GM12872 (cell line): ENCODE data around the gene KCNQ1.

Source experiments
- TF ChIP-seq, protein P1 (sequence below): IDR thresholded peaks from 3 replicates; pipeline ENCODE4 v1.5.1; 2011; ENCODE audit warnings: low read depth, mild to moderate bottlenecking, low read length, moderate library complexity; ENCODE audit not compliant: insufficient read depth

Gene KCNQ1

DNA sequence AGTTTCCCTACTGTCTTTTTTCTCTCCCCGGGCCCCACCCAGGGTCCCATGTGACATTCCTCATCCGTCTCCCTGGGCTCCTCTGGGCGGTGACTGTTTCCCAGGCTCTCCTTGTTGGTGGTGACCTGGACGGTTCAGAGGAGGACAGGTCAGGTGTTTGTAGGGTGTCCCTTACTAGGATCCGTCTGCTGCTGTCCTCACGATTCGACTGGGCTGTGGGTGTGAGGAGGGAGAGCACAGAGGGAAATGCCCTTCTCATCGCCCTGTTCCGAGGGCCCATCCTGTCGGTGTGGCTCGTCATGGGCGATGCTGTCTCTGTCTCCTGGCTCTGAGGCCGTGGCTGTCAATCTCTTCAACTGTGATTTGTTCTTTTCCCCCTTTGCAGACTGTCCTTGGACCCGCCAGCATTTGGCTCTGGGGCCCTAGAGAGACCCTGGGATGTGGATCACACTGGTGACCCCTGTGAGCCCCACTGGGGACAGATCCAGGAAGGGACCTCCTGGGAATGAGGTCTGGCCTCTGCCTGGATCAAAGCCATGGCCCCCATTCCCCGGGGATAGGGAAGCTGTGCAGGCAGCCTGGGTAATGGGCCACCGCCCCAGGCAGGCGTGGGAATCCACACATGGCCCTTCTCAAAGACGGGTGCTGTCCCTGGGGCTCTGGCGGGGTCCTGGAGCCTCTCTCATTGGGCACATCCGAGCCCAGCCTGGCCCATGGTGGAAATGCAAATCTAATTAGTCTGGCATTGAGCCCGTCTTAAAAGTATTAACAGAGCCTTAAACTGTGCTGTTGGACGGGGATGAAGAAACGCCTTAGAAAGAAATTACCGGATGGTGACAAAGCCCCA lies 301.8 kb downstream of the KCNQ1 start:
- TF ChIP-seq, protein P1, sequence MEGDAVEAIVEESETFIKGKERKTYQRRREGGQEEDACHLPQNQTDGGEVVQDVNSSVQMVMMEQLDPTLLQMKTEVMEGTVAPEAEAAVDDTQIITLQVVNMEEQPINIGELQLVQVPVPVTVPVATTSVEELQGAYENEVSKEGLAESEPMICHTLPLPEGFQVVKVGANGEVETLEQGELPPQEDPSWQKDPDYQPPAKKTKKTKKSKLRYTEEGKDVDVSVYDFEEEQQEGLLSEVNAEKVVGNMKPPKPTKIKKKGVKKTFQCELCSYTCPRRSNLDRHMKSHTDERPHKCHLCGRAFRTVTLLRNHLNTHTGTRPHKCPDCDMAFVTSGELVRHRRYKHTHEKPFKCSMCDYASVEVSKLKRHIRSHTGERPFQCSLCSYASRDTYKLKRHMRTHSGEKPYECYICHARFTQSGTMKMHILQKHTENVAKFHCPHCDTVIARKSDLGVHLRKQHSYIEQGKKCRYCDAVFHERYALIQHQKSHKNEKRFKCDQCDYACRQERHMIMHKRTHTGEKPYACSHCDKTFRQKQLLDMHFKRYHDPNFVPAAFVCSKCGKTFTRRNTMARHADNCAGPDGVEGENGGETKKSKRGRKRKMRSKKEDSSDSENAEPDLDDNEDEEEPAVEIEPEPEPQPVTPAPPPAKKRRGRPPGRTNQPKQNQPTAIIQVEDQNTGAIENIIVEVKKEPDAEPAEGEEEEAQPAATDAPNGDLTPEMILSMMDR, result no peak

DNA sequence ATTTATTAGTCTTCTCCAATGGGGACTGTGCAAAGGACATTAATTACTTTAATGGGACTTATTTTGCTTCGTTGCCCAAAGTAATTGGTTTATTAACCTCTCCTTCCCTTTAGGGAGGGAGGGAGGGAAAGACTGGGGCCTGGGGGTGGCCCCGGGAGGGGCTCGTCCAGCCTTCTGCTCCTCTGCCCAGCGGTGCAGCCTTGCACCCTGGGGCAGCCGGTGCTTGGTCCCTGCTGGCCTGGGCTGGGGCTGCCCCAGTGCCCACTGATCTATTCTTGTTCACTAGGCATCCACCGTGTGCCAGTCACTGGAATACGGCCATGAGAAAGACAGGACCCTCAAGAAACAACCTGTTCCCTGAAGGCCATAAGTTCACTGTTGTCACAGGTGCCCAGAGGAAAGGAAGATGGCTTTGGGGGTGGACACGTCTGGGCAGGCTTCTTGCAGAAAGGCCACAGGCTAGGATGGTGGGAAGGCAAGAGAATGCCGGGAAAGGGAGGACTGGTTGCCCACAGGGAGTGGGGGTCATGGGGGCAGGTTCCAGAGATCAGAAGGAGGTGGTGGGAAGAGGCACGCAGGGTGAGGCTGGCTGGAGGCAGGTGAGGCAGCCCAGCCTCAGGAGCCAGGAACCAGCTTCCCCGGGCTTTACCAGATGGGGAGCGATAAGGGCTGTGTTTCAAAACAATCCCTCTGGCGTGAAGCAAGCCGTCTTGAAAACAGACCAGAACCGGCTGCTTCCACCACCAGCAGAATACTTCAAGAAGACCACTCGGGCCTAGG lies 302.6 kb downstream of the KCNQ1 start:
- TF ChIP-seq, protein P1, result no peak

DNA sequence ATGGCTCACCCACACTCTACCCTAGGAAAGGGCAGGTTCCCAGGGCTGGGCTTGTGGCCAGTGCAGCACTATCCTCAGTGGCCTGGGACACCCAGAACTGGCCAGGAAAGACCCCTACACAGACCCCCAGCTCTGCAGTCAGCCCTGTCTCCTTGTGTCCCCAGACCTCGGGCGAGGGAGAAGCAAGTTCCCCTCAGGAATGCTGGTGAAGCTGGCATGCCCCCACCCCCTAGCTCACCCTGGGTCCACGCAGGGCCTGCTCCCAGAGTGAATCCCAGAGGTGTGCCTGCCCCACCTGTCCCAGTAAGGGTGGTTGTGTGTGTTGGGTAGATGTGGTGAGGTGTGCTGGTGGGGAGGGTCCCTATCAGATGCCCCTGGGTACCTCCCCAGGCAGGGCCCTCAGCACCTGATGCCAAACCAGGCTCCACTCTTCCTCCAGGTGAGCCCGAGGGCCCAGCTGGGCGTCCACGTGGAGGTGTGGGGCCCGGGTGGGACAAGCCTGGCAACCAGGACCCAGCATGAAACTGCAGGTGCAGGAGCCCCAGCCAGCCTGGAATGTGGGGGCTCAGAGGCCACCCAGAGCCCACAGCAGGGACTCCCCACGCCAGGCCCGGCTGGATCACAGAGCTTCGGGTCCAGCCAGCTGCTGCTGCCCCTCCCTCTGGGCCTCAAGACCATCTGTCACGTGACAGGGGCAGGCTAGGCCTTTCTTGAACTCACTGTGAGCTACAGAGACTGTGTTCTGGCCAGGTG lies 303.4 kb downstream of the KCNQ1 start:
- TF ChIP-seq, protein P1, result no peak

DNA sequence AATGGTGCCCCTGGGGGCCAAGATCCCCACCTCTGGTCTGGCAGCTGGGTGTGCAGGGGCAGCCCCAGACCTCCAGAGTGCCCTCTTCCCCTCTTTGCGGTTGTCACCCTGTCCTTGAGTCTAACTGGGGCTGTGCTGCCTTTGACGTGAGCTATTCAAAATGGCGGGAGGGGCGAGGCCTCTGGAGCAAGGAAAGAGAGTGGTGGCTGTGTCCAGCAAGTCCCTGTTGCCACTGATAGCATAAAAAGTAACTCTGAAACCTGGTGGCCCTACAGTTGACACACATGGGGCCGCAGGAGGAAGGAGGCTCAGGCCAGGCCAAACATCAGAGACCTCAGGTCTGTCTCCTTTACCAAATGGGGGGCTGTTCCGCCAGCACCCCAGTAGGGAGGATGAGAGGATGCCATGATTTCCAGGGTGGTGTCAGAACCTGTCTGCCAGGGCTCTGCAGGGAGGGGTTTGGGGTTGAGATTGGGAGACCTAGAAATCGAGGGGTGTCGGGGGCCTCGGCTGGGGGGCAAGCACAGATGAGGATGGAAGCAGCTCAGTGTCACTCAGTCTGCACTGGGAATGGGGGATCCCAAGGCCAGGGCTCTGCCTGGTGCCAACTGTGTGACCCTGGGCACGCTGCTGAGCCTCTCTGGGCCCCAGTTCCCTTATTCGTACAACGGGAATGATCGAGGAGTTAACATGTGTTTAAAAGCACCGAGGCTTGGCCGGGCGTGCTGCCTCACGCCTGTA lies 304.2 kb downstream of the KCNQ1 start:
- TF ChIP-seq, protein P1, result no peak

DNA sequence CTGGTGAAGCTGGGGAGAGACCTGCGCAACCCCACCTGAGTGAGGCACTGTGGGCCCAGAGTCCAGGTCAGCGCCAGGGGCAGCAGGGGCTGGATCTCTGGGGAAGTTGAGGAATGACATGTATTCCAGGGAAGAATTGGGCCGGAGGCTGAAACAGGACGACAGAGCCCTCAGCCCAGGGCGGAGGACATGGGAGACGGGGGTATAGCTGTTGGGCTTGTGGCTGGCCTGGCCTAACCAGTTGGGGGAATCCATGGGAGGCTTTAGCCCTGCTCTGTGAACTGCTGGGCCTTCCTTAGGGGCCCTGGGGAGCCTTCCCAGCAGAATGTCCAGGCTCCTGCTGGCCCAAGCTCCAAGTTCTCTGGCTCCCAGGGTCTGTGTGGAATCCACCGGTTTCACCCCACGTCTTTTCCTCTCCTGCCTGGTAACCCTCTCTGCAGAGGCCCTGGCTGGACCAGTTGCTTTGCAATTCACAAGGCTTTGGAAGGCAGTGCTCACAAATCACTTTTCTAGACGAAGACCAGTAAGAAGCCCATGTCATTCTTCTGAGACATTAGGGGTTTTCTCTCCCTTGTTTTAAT lies 305.4 kb downstream of the KCNQ1 start:
- TF ChIP-seq, protein P1, result no peak

DNA sequence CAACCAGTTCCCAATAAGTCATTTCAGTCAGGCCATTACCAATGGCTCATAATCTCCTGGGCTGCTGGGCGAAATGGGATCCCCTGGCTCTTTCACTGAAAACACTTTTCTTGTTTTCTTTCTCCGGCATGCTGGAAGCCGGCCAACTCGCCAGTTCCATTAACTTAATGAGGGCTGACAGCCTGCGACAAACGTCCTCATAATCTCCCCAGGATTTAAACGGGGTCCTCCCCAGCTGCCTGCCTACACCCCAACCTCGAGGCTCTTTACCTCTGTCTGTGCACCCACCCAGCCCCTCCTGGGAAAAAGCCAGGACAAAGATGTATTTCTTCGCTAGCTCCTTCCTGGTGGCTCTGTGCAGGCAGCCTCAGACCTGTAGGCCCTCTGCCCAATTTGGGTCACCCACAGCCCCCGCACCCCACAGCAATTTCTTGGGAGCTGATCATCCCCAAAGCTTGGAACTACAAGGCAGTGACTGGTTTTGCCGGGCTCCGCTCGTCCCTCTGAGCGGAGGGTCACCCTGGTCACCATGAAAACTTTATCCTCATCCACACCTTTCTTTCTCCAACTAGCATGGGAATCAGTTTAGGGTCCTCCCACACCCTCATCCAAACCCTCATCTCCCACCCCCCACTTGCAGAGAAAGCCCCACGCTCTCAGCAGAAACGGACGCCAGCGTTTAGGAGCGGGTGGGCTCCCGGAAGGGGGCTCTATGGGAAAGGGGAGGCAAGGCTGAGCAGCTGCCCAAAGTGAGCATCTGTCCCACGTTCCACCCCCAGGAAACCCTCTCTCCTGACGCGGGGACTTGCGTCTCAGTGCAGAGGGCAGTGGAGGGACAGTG lies 306.1 kb downstream of the KCNQ1 start:
- TF ChIP-seq, protein P1, result no peak
